GM12878 (cell line): ENCODE data around the gene FAM24B. TPM values are rescaled to one million over a fixed set of nuclear protein-coding genes. Genes with fewer than 3 reads are reported as not detected.

Source experiments
- ATAC-seq: fragments of 200-7000 bp; cut with Tn5 transposase; 3 replicates; pipeline ENCODE4 v1.9.1; 2020; ENCODE audit warnings: mild to moderate bottlenecking, moderate library complexity
- BruUV-seq: library from RNA; stranded (reverse); fragments of 400-500 nt; replicated peaks from 2 replicates; lab custom pipeline; 2021; lab: Mats Ljungman, UMichigan
- CTCF ChIA-PET: fragments of 300-600 bp; sonication (Branson Sonifier 250); formaldehyde crosslinking; extraction: SDS; loops from one replicate; lab custom pipeline; 2021; ENCODE audit warnings: inconsistent platforms; lab: Yijun Ruan, JAX
- POLR2A ChIA-PET: fragments of 350-600 bp; formaldehyde crosslinking; extraction: SDS; loops from one replicate; lab custom pipeline; 2021; ENCODE audit warnings: inconsistent platforms; lab: Charles Lee
- RAD21 ChIA-PET: fragments of 300-600 bp; sonication (Branson Sonifier 250); formaldehyde crosslinking; loops from one replicate; lab custom pipeline; 2023; ENCODE audit warnings: antibody characterized with exemption; ENCODE audit not compliant: unreplicated experiment; lab: Charles Lee
- SMC1A ChIA-PET: fragments of 300-600 bp; sonication (Branson Sonifier 250); formaldehyde crosslinking; loops from one replicate; lab custom pipeline; 2023; ENCODE audit not compliant: unreplicated experiment, uncharacterized antibody; lab: Charles Lee
- DNase-seq: peaks from one replicate; pipeline ENCODE4 v3.0.0-alpha.2; 2011; ENCODE audit warnings: low read depth, low spot score
- FAIRE-seq: peaks from 3 replicates; lab custom pipeline; 2011; peaks lifted over from hg19 to GRCh38; lab: Jason Lieb, UNC
- H2AFZ ChIP-seq: 2 replicates; pipeline ENCODE4 v1.6.0; 2011; ENCODE audit warnings: low read depth, low read length, control low read depth; ENCODE audit not compliant: control insufficient read depth
- H3K27ac ChIP-seq: 2 replicates; pipeline ENCODE4 v1.5.1; 2011; ENCODE audit warnings: control low read depth; ENCODE audit not compliant: control insufficient read depth, insufficient read depth
- H3K27me3 ChIP-seq, 2 experiments: replicated peaks in 1 of 2; 2 replicates each; pipeline versions ENCODE4 v1.6.0 to v1.6.1; 2011; ENCODE audit warnings: low read length in 1 of 2; ENCODE audit not compliant: control insufficient read depth in 2 of 2, insufficient read depth in 2 of 2
- H3K36me3 ChIP-seq, 2 experiments: 2 replicates each; pipeline ENCODE4 v1.5.1; 2011; ENCODE audit warnings: low read length in 1 of 2; ENCODE audit not compliant: control insufficient read depth in 2 of 2, insufficient read depth in 2 of 2
- H3K4me1 ChIP-seq: 2 replicates; pipeline ENCODE4 v1.6.1; 2011; ENCODE audit warnings: mild to moderate bottlenecking, low read length, moderate library complexity, mixed read lengths; ENCODE audit not compliant: control insufficient read depth, insufficient read depth
- H3K4me2 ChIP-seq: 2 replicates; pipeline ENCODE4 v1.6.0; 2011; ENCODE audit warnings: control low read depth; ENCODE audit not compliant: control insufficient read depth, insufficient read depth
- H3K4me3 ChIP-seq: fragments of 200-600 bp; sonication (generic); 2 replicates; pipeline ENCODE4 v1.5.1; 2016
- H3K79me2 ChIP-seq: 2 replicates; pipeline ENCODE4 v1.6.0; 2011; ENCODE audit warnings: low read length; ENCODE audit not compliant: control insufficient read depth, insufficient read depth
- H3K9ac ChIP-seq: 2 replicates; pipeline ENCODE4 v1.8.0; 2011; ENCODE audit warnings: low read length, control low read depth, mixed read lengths; ENCODE audit not compliant: control insufficient read depth, insufficient read depth
- H3K9me3 ChIP-seq: replicated peaks from 3 replicates; pipeline ENCODE4 v1.5.1; 2011; ENCODE audit warnings: mild to moderate bottlenecking, low read length; ENCODE audit not compliant: control insufficient read depth, insufficient read depth
- H4K20me1 ChIP-seq: 2 replicates; pipeline ENCODE4 v1.6.0; 2011; ENCODE audit not compliant: control insufficient read depth, insufficient read depth
- ATF2 ChIP-seq: IDR thresholded peaks from 2 replicates; pipeline ENCODE4 v1.6.1; 2012; ENCODE audit warnings: low read length, inconsistent platforms
- BHLHE40 ChIP-seq, 2 experiments: fragments of 450-650 bp in 1 of 2; IDR thresholded peaks; 2 replicates each; pipeline ENCODE4 v1.6.1; 2011 to 2017; ENCODE audit warnings: low read depth in 2 of 2, borderline replicate concordance in 1 of 2, improper control_type of control experiment in 1 of 2, low read length in 1 of 2, mild to moderate bottlenecking in 1 of 2
- ELK1 ChIP-seq: IDR thresholded peaks from 2 replicates; pipeline ENCODE4 v1.6.1; 2012; ENCODE audit warnings: low read depth, low read length, improper control_type of control experiment
- KDM1A ChIP-seq: fragments of 200-600 bp; sonication (generic); IDR thresholded peaks from 2 replicates; pipeline ENCODE4 v1.6.1; 2016; ENCODE audit warnings: borderline replicate concordance
- MYB ChIP-seq: fragments of 150-350 bp; IDR thresholded peaks from 2 replicates; pipeline ENCODE4 v1.6.1; 2014; ENCODE audit warnings: mild to moderate bottlenecking, low read depth, low read length, borderline replicate concordance
- RCOR1 ChIP-seq: conservative IDR thresholded peaks from 2 replicates; pipeline ENCODE4 v1.6.1; 2012; ENCODE audit warnings: low read depth, low read length, improper control_type of control experiment
- WGBS: methylation state at CpG from one replicate; pipeline ENCODE4 v1.1.6; 2016; ENCODE audit warnings: low lambda C conversion rate; ENCODE audit not compliant: insufficient replicate concordance, insufficient coverage; ENCODE audit errors: missing lambda C conversion rate; 5-methylcytosine and 5-hydroxymethylcytosine counted together
- in situ Hi-C: fragments of 300-500 bp; cut with MboI; formaldehyde crosslinking; loops from 9 replicates; pipeline ENCODE4 v1.14.3; 2018; ENCODE audit warnings: mixed read lengths
- intact Hi-C: fragments of 100-400 bp; cut with micrococcal nuclease; formaldehyde crosslinking; loops from one replicate; pipeline ENCODE4 v1.14.2; 2022; ENCODE audit not compliant: unreplicated experiment
- polyA plus RNA-seq, 11 experiments: library from polyadenylated mRNA; depleted of rRNA in 4 of 11; unstranded in 6 of 11; stranded (reverse) in 5 of 11; fragments of >200 nt; fragmentation: Nextera tagmentation in 4 of 11; fragmentation: Illumina TruSeq in 1 of 11; extraction: Ambion mirVana in 4 of 11; extraction: Trizol in 1 of 11; gene quantifications; 1 replicate in 1 of 11; 2 replicates in 10 of 11; pipeline versions ENCODE4 v1.2.1 to v1.2.3, GENCODE V29; 2011 to 2016; ENCODE audit warnings: inconsistent platforms in 2 of 11, missing spikeins in 2 of 11, low read depth in 1 of 11
- total RNA-seq, 4 experiments: library from RNA; depleted of rRNA in 3 of 4; stranded (reverse); fragments of >200 nt in 3 of 4; fragmentation: Illumina TruSeq in 1 of 4; extraction: Trizol in 1 of 4; gene quantifications; 2 replicates each; pipeline versions ENCODE4 v1.2.1 to v1.2.3, GENCODE V29; 2013 to 2021

The FAM24B gene
- total and polyA plus RNA-seq, 10 of the 15 experiments (the other 5 are each of a cell fraction or from before 2014, with no cell fraction given) = 4.8 to 15.3 (median 7.2) TPM

- in situ Hi-C loops = no loop called here
- intact Hi-C loops = no loop called here
- no peaks in the 10 kb centered on the region for H3K79me2 ChIP-seq
- no peak overlapping the region for H3K27ac ChIP-seq
- ATAC-seq (no peak), DNase-seq (no peak)
- CTCF ChIA-PET = interaction anchor here (1.5 kb wide), 1 partner anchor 9 kb away, joined by 5 read pairs; no protein-coding TSS in a partner anchor
- H4K20me1 ChIP-seq = no peaks in the 10 kb centered on the region
- no peak overlapping the region for H3K4me3 ChIP-seq
- H3K9me3 ChIP-seq = no peaks in the 10 kb centered on the region
- WGBS = 76% methylated on average over 2 of the region's 2 CpGs
- TF ChIP-seq KDM1A (no peak), ELK1 (no peak), MYB (no peak), BHLHE40 (IDR thresholded peaks at IDR 0.05; ENCODE audit: borderline replicate concordance in 1 of 2, low read depth in 2 of 2, low read length in 1 of 2) (no peak), RCOR1 (no peak), ATF2 (no peak)
- TF ChIP-seq, all 136 proteins: peak for 0
- FAIRE-seq = no peak
- Histone ChIP-seq H3K36me3 (peaks cover 0 to 2% of the 10 kb centered on the region in 2 experiments; a peak in 1 of 4 replicates), H3K4me1 (no peaks in the 10 kb centered on the region), H3K9ac (no peak overlapping the region), H2AFZ (no peak overlapping the region), H3K27me3 (no peaks in the 10 kb centered on the region), H3K4me2 (no peak overlapping the region)
- ChIA-PET RAD21 (no interaction called here), POLR2A (interaction anchor here (1.4 kb wide), 1 partner anchor 9 kb away, joined by 5 read pairs; no protein-coding TSS in a partner anchor), SMC1A (interaction anchor here (0.9 kb wide), 1 partner anchor 11 kb away, joined by 3 read pairs; no protein-coding TSS in a partner anchor)
- BruUV-seq = no TSS peak
Measured at GRCh38 chr10:122835908-122836307, 43.5 kb downstream of the FAM24B start.
